Activated T-cell treated with anti-CD3 and anti-CD28 coated beads for 48 hours (primary cell): Measurements from ENCODE around the gene CDHR4.
"Not testable (repeated sequence)": the region's sequence is repeated elsewhere in the genome, so short reads cannot be mapped to it uniquely, and the experiment has no call there.

ENCODE experiments used
- DNase-seq: peaks from one replicate; pipeline ENCODE4 v3.0.0-alpha.2; 2020; ENCODE audit warnings: low read depth

CDHR4 gene

GRCh38 chr3:49799761-49800160, at the start of gene CDHR4:
CDHR4 (minus strand) TSS chr3:49799873; CDS start chr3:49799812, 61 bp downstream.
- no peak for DNase-seq

GRCh38 chr3:49845694-49846093, 46.0 kb upstream of the CDHR4 start:
- no peak for DNase-seq

DNA sequence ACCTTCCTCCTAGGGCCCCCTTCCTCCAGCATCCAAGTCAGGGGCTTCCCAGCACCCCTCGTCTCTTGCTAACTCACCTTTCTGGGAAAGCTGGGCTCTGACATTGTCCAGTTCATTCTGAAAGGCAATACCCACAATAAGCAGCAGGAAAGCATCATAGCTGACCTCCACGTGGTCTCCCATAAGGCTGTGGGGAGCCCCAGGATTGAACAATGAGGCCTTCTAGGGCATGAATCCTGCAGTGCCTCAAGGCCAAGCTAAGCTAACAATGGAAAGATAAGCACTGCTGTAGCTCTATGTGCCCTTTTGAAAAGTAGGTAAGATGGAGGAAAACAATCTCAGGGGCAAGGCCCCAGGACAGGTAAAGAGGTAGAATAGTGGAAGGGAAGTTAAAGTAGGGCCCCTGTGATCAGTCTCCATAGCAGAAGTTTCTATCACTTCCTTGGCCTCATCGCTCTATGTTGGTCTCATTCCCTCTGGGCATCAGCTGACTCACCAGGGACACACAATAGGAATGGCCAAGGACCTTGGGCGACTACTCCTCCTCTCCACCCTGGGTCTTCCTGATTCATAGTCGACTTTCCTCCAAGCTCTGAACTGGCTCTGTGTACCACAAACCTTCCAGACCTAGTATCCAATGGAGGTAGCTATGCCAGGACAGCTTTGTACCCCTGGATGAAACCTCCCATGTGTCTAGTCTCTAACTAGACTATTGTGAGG, 45.0 kb upstream of the CDHR4 start:
- no peak for DNase-seq

GRCh38 chr3:49842843-49843517, 43.3 kb upstream of the CDHR4 start:
- DNase-seq = no peak

DNA sequence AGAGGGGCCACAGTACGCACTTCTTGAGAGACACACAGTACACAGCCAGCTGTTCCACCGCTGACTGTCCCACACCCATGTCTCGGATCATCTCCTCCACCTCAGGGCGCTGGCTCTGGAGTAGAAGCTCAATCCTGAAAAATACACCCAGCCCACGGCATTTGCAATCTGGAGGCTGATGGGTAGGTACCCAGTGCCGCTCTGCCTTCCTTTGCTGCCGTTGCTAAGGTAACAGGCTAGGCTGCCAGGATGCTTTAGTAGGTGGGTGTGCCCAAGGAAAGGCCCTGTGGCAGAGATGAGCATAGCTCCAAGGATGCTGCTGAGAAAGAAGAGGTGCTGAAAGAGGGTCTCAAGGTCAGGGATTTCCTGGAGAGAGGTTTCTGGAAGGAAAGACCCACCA, 42.1 kb upstream of the CDHR4 start:
- no peak for DNase-seq

DNA sequence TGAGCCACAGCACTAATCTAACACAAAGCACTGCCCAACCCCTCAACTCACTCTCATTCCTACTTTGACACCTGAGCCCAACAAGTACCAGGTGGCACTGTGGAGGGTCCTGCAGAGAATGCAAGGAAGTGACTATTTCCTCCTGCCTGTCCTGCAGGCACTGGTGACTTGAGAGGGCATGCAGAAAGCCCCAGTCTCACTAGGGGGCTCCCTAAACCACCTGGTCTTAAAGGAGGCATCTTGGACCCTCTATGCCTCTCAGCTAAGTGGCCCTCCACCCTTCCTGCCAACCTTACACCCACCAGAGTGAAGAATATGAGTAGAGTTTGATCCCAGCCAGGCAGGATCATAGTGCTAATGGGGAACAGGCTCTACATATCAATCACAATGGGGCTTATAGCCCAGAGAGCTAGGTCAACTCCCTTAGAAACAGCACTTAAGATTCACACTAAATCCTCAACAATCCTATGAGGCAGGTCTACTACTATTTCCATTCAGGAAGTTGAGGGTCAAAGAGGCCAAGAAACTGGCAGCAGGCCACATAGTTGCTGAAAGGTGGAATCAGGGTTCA, 41.5 kb upstream of the CDHR4 start:
- DNase-seq = no peak

DNA sequence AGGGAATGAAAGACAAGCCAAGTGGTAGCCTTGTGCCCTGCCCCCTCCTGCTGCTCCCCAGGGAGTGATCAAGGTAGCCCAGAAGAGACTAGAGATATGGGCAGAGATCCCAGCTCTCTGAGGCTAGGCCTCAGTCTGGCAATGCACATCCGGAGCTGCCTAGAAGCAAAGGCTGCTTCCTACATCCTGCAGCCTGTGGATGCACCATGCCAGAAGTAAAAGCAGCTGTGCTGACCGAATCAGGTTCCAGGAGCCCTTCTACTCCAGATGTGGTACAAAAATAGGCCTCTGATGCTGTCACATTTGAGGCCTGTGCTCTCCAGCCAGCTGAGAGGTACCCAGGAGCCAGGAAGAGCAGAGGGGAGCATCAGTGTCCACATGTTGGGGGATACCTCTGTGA, 40.7 kb upstream of the CDHR4 start:
- no peak for DNase-seq

- peak; percentile 66 for DNase-seq
Measured at GRCh38 chr3:49839193-49839809, 39.6 kb upstream of the CDHR4 start.

- DNase-seq = no peak
Measured at GRCh38 chr3:49831341-49831740, 31.7 kb upstream of the CDHR4 start.

DNA sequence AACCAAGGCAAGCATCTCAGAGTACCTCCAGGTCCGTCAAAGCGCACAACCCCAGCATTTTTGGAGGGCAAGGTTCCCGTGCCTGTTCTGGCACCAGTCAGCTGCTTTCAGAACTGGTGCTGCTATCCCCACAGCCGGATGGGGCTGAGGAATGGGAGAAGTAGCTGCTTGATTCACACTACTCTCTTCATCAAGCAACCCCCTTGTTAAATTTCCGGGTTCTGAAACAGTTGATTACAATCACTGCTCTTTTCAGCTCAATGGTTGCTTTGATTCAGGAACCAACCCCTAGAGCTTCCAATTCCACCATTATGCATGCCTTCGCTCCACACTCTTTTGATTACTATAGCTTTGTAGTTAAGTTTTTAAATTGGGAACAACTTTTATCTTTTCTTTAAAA, 26.3 kb upstream of the CDHR4 start:
- no peak for DNase-seq

GRCh38 chr3:49823131-49823530, 23.5 kb upstream of the CDHR4 start:
- DNase-seq = not testable (repeated sequence)

- peak; percentile 15 for DNase-seq
Measured at GRCh38 chr3:49813497-49814174, 14.0 kb upstream of the CDHR4 start, which contains the start of gene UBA7. UBA7 (minus strand) TSS chr3:49813953; CDS start chr3:49813787, 166 bp downstream.

DNA sequence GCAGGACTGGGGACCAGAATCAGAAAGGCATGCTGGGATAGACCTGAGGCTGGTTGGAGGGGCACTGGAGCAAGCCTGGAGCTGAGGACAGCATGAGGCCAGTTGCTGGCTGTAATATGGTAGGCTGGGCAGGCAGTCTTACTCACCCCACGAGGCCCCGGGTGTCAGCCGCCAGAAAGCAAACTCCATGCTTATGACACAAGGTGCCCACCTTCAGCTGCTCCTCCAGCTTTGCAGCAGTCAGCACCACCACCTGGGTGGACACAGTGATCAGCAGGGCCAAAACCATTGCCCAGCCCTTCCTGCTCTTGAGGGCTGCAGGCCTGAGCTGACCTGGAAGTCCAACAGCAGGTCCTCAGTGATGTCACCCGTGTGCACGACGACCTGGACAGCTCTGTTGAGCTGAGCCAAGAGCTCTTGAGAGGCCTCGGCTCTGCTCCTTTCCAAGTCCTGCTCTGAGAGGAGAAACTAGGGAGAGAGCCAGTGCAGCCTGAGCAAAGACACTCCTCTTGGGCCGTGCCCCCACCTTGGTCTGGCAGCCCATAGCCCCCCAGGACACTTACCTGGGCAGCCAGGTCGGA, 13.3 kb upstream of the CDHR4 start:
- DNase-seq = no peak

- no peak for DNase-seq
Measured at GRCh38 chr3:49807431-49808114, 7.9 kb upstream of the CDHR4 start.

DNA sequence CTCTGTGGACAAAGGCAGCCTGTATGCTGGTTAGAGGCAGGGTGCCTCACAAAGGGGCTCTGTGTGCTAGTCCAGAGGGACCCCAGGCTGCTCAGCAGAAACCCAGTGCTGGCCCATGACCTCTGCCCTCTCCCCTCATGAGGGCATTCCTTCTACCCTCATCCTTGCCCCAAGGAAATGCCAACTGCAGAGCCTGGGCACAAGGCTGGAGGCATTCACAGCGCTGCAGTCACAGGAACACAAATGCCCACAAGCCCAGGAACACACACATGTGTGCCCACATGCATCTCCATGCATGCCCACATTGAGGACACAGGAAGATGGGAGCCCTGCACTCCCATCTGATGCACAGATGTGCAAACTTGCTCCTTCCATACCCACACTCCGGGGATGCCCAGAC, 7.2 kb upstream of the CDHR4 start:
- no peak for DNase-seq

- DNase-seq = no peak
Measured at GRCh38 chr3:49805897-49806701, 6.4 kb upstream of the CDHR4 start.

DNA sequence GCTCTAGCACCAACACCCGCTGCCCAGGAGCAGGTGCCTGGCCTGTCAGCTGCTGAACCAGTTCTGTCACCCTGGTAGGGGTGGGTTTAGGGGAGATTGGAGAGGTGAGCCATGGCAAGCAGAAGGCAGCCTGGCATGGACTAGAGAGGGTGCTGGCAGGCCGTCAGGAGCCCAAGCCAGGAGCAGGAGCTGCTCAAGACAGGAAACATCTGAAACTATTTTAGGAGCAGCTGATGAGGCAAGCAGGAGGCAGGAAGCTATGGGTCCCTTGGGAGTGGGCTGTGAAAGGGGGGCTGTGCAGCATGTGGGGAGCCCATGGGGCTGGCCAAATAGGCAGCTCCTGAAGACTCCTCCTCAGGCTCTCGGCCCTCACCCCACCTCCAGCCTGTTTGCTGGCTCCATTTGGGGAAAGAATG, 5.7 kb upstream of the CDHR4 start:
- DNase-seq = no peak

- DNase-seq = no peak
Measured at GRCh38 chr3:49804141-49805041, 4.7 kb upstream of the CDHR4 start.

DNA sequence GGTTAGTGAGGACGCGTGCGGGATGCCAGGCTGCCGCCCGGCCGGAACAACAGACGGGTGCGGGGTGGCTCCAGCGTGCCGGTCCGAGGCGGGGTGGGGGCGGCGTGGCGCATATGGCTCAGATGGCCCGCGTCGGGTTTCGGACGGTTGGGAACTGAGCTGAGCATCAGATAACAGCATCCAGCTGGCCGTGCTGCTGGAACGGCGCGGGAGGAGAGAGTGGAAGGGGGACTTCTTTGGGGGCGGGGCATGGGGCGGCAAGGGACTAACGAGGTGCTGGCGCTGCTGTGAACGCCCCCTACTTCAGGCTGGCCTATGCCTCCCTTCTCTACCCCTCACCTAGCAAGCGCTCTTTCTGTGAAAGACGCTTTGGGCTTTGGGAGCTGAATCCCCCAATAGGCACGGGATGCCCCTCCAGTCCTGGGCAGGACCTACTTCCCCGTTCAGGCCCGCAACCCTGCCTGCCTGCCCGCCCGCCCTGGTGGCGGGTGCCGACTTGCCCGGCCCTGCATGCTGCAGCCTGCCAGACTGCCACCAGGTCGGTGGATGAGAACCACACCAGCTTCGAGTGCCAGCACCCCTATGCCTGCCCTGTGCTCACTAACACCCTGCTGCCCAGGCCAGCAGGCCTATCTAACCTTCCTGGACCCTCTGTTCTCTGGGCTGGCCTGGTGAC, 3.9 kb upstream of the CDHR4 start:
- DNase-seq = no peak
